Measurements from ENCODE around the gene CCNG2.

CCNG2 gene

GRCh38 chr4:77189412-77189811, 32.4 kb downstream of the CCNG2 start:
- TF ChIP-seq FOXM1 (IDR thresholded peaks at IDR 0.05; ENCODE audit: borderline replicate concordance, low read depth) (no peak), CREB1 (IDR thresholded peaks at IDR 0.05; ENCODE audit: low read depth) (no peak), EP300 (IDR thresholded peaks at IDR 0.05; ENCODE audit: borderline replicate concordance) (no peak), EGR1 (IDR thresholded peaks at IDR 0.05) (no peak), TEAD4 (IDR thresholded peaks at IDR 0.05) (no peak), YY1 (IDR thresholded peaks at IDR 0.05; ENCODE audit: low read depth) (no peak), ZBTB7A (IDR thresholded peaks at IDR 0.05; ENCODE audit: low read depth) (no peak), REST (IDR thresholded peaks at IDR 0.05; ENCODE audit: low read depth) (no peak), CEBPB (IDR thresholded peaks at IDR 0.05) (no peak), USF1 (IDR thresholded peaks at IDR 0.05) (no peak), NFIC (IDR thresholded peaks at IDR 0.05) (no peak), MAX (IDR thresholded peaks at IDR 0.05) (no peak), RAD21 (IDR thresholded peaks at IDR 0.05; ENCODE audit: low read depth) (no peak)

- no peak for TF ChIP-seq RAD21 (IDR thresholded peaks at IDR 0.05; ENCODE audit: low read depth)
- no peak for TF ChIP-seq TEAD4 (IDR thresholded peaks at IDR 0.05)
- no peak for TF ChIP-seq TCF12 (IDR thresholded peaks at IDR 0.05; ENCODE audit: low read depth)
- no peak for TF ChIP-seq USF1 (IDR thresholded peaks at IDR 0.05)
- TF ChIP-seq FOXM1 (IDR thresholded peaks at IDR 0.05; ENCODE audit: borderline replicate concordance, low read depth): no peak
Measured at GRCh38 chr4:77190053-77190452, 33.0 kb downstream of the CCNG2 start.

- TF ChIP-seq ZBTB7A (IDR thresholded peaks at IDR 0.05; ENCODE audit: low read depth) (no peak), NFIC (IDR thresholded peaks at IDR 0.05) (no peak), FOXM1 (IDR thresholded peaks at IDR 0.05; ENCODE audit: borderline replicate concordance, low read depth) (no peak), TAF1 (IDR thresholded peaks at IDR 0.05; ENCODE audit: low read depth) (no peak), EP300 (IDR thresholded peaks at IDR 0.05; ENCODE audit: borderline replicate concordance) (no peak), CEBPB (IDR thresholded peaks at IDR 0.05) (no peak), REST (IDR thresholded peaks at IDR 0.05; ENCODE audit: low read depth) (no peak), CREB1 (IDR thresholded peaks at IDR 0.05; ENCODE audit: low read depth) (no peak), MAX (IDR thresholded peaks at IDR 0.05) (no peak), YY1 (IDR thresholded peaks at IDR 0.05; ENCODE audit: low read depth) (no peak), TCF12 (IDR thresholded peaks at IDR 0.05; ENCODE audit: low read depth) (no peak), RAD21 (IDR thresholded peaks at IDR 0.05; ENCODE audit: low read depth) (no peak), EGR1 (IDR thresholded peaks at IDR 0.05) (no peak), TEAD4 (IDR thresholded peaks at IDR 0.05) (no peak), USF1 (IDR thresholded peaks at IDR 0.05) (no peak)
Measured at GRCh38 chr4:77193046-77193445, 36.0 kb downstream of the CCNG2 start.

GRCh38 chr4:77193511-77194102, 36.6 kb downstream of the CCNG2 start:
- TF ChIP-seq EP300 (IDR thresholded peaks at IDR 0.05; ENCODE audit: borderline replicate concordance) (no peak), ZBTB7A (IDR thresholded peaks at IDR 0.05; ENCODE audit: low read depth) (no peak), MAX (IDR thresholded peaks at IDR 0.05) (no peak), CREB1 (IDR thresholded peaks at IDR 0.05; ENCODE audit: low read depth) (no peak)

- TF ChIP-seq EGR1 (IDR thresholded peaks at IDR 0.05) (no peak), USF1 (IDR thresholded peaks at IDR 0.05) (no peak), TAF1 (IDR thresholded peaks at IDR 0.05; ENCODE audit: low read depth) (no peak), TCF12 (IDR thresholded peaks at IDR 0.05; ENCODE audit: low read depth) (no peak), NFIC (IDR thresholded peaks at IDR 0.05) (no peak), TEAD4 (IDR thresholded peaks at IDR 0.05) (no peak), FOXM1 (IDR thresholded peaks at IDR 0.05; ENCODE audit: borderline replicate concordance, low read depth) (no peak)
Measured at GRCh38 chr4:77194366-77194765, 37.4 kb downstream of the CCNG2 start.

Measured in Ishikawa (cell line).